Neuronal stem cell (in vitro differentiated cells): ENCODE data around the gene PI4K2B.

Experiments used
- DNase-seq: peaks from one replicate; pipeline ENCODE4 v3.0.0-alpha.2; 2013; ENCODE audit warnings: low spot score
- H2AFZ ChIP-seq: one replicate; pipeline ENCODE4 v1.6.1; 2013; ENCODE audit warnings: mild to moderate bottlenecking, low read length, inconsistent platforms
- H2AK5ac ChIP-seq: 2 replicates; pipeline ENCODE4 v1.6.1; 2013; ENCODE audit warnings: low read depth, mild to moderate bottlenecking, inconsistent platforms, low read length, moderate library complexity, mixed read lengths
- H2BK120ac ChIP-seq: 2 replicates; pipeline ENCODE4 v1.6.1; 2013; ENCODE audit warnings: low read depth, mild to moderate bottlenecking, inconsistent platforms, low read length, moderate library complexity, mixed read lengths
- H2BK12ac ChIP-seq: one replicate; pipeline ENCODE4 v1.6.1; 2013; ENCODE audit warnings: low read length, inconsistent platforms
- H2BK15ac ChIP-seq: 2 replicates; pipeline ENCODE4 v1.6.1; 2013; ENCODE audit warnings: mild to moderate bottlenecking, low read length, inconsistent platforms, mixed read lengths
- H2BK5ac ChIP-seq: one replicate; pipeline ENCODE4 v1.6.1; 2013; ENCODE audit warnings: inconsistent platforms, mild to moderate bottlenecking, low read length, moderate library complexity
- H3K14ac ChIP-seq: one replicate; pipeline ENCODE4 v1.6.1; 2013; ENCODE audit warnings: low read length, inconsistent platforms
- H3K18ac ChIP-seq: 2 replicates; pipeline ENCODE4 v1.6.1; 2013; ENCODE audit warnings: low read length, inconsistent platforms
- H3K23ac ChIP-seq: 2 replicates; pipeline ENCODE4 v1.6.1; 2013; ENCODE audit warnings: low read depth, mild to moderate bottlenecking, mixed read lengths, low read length, inconsistent platforms; ENCODE audit not compliant: poor library complexity
- H3K27ac ChIP-seq: replicated peaks from 3 replicates; pipeline ENCODE4 v1.5.1; 2013; ENCODE audit warnings: low read length, inconsistent platforms
- H3K27me3 ChIP-seq, 3 experiments: 2 replicates each; pipeline ENCODE4 v1.6.1; 2013; ENCODE audit warnings: low read length in 3 of 3, mild to moderate bottlenecking in 2 of 3, inconsistent platforms in 1 of 3, low read depth in 1 of 3, mixed read lengths in 1 of 3, moderate library complexity in 1 of 3; ENCODE audit not compliant: control insufficient read depth in 3 of 3, insufficient read depth in 3 of 3
- H3K36me3 ChIP-seq, 2 donors: replicated peaks in 1 of 2; 2 replicates each; pipeline ENCODE4 v1.6.1; 2013; ENCODE audit warnings: low read length in 2 of 2; ENCODE audit not compliant: control insufficient read depth in 2 of 2, insufficient read depth in 2 of 2
- H3K4ac ChIP-seq: 2 replicates; pipeline ENCODE4 v1.6.1; 2013; ENCODE audit warnings: inconsistent platforms, mild to moderate bottlenecking, low read length, moderate library complexity
- H3K4me1 ChIP-seq, 2 donors: 1 replicate in 1 of 2; 2 replicates in 1 of 2; pipeline ENCODE4 v1.6.1; 2013; ENCODE audit warnings: low read length in 2 of 2, low read depth in 1 of 2; ENCODE audit not compliant: control insufficient read depth in 2 of 2, insufficient read depth in 1 of 2
- H3K4me2 ChIP-seq: one replicate; pipeline ENCODE4 v1.6.1; 2013; ENCODE audit warnings: mild to moderate bottlenecking, low read length, inconsistent platforms; ENCODE audit not compliant: insufficient read depth, poor library complexity, severe bottlenecking
- H3K4me3 ChIP-seq, 2 donors: 2 replicates each; pipeline ENCODE4 v1.5.1; 2013; ENCODE audit warnings: low read length in 2 of 2, mild to moderate bottlenecking in 2 of 2, inconsistent platforms in 1 of 2, moderate library complexity in 1 of 2
- H3K79me1 ChIP-seq: one replicate; pipeline ENCODE4 v1.6.1; 2013; ENCODE audit warnings: low read depth, mild to moderate bottlenecking, inconsistent platforms, low read length, moderate library complexity
- H3K9ac ChIP-seq: one replicate; pipeline ENCODE4 v1.6.1; 2013; ENCODE audit warnings: mild to moderate bottlenecking, low read depth, low read length, inconsistent platforms; ENCODE audit not compliant: poor library complexity
- H3K9me3 ChIP-seq, 2 donors: replicated peaks in 1 of 2; 2 replicates each; pipeline versions ENCODE3 to v1.6.1; 2013; ENCODE audit warnings: low read length in 2 of 2, mild to moderate bottlenecking in 2 of 2, inconsistent platforms in 1 of 2, low read depth in 1 of 2, mixed read lengths in 1 of 2, moderate library complexity in 1 of 2; ENCODE audit not compliant: control insufficient read depth in 2 of 2, insufficient read depth in 1 of 2
- H4K8ac ChIP-seq: one replicate; pipeline ENCODE4 v1.6.1; 2013; ENCODE audit warnings: low read depth, mild to moderate bottlenecking, inconsistent platforms, low read length, moderate library complexity
- H4K91ac ChIP-seq: one replicate; pipeline ENCODE4 v1.6.1; 2013; ENCODE audit warnings: low read length, low read depth, mild to moderate bottlenecking, inconsistent platforms; ENCODE audit not compliant: poor library complexity
- WGBS, 2 donors: extraction: QIAGEN DNeasy Blood & Tissue Kit; methylation state at CpG; one replicate each; pipeline ENCODE4 v1.1.7; 2013; ENCODE audit warnings: missing lambda C conversion rate in 2 of 2, mixed read lengths in 1 of 2; ENCODE audit not compliant: insufficient read length in 2 of 2, insufficient replicate concordance in 1 of 2; ENCODE audit errors: extremely low coverage in 2 of 2; 5-methylcytosine and 5-hydroxymethylcytosine counted together

PI4K2B gene

DNA sequence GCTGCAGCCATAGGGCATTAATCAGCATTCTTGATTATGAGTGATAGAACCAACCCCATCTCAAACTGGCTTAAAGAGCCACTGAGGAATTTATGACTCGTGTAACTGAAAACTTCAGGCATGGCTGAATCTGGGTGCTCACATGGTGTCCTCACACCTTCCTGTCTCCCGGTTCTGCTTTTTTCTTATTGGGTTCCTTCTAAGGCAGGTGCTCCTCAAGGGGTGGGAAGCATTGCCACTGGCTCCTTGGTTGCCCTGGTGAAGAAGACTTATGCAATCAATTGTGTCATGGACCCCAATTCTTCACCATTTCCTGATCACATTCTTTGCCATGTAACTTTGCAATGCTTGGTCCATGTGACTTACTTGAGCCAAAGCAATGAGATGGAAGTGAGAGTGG, 74.5 kb downstream of the PI4K2B start:
- H2BK15ac ChIP-seq = no peak overlapping the region
- no peak overlapping the region for H2AK5ac ChIP-seq
- no peak overlapping the region for H3K4me3 ChIP-seq
- no peak overlapping the region for H3K4me2 ChIP-seq
- H3K18ac ChIP-seq = no peak overlapping the region
- no peaks in the 10 kb centered on the region for H3K36me3 ChIP-seq
- H3K27me3 ChIP-seq = no peaks in the 10 kb centered on the region
- no peak overlapping the region for H3K23ac ChIP-seq
- no peak for DNase-seq
- H3K4ac ChIP-seq = no peak overlapping the region
- H3K79me1 ChIP-seq = no peaks in the 10 kb centered on the region
- no peaks in the 10 kb centered on the region for H3K9me3 ChIP-seq
- no peak overlapping the region for H3K14ac ChIP-seq
- H2BK12ac ChIP-seq = no peak overlapping the region
- no peak overlapping the region for H4K8ac ChIP-seq
- H2AFZ ChIP-seq = peak overlapping the region; percentile 72
- H4K91ac ChIP-seq = no peak overlapping the region
- no peak overlapping the region for H2BK5ac ChIP-seq
- no peaks in the 10 kb centered on the region for H3K4me1 ChIP-seq
- H2BK120ac ChIP-seq = no peak overlapping the region
- no peak overlapping the region for H3K27ac ChIP-seq
- H3K9ac ChIP-seq = no peak overlapping the region
- WGBS, 2 donors = no CpG with 5 or more reads among the region's 2 CpGs

DNA sequence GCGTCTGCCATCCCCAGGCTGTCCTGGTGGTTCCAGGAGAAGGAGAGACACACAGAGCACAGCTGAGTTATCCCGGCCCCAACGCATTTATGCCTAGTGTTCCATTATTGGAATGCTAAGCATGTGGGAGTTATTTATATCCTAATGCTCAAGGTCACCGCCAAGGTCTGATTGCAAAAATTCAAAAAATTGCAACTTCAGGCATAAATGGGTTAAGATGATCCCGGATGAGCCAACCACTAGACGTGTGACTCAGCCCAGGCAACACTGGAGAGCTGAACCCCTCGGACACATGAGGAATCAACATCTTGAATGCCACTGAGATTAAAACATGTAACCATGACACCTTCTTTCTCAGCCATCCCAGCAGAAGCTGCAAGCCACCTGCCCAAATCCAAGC, 74.9 kb downstream of the PI4K2B start:
- Histone ChIP-seq H3K27ac (no peak overlapping the region), H3K18ac (no peak overlapping the region), H3K9ac (no peak overlapping the region), H3K4me2 (no peak overlapping the region), H3K9me3 (no peaks in the 10 kb centered on the region), H2BK15ac (no peak overlapping the region), H3K79me1 (peaks cover 3% of the 10 kb centered on the region), H4K91ac (no peak overlapping the region), H2AK5ac (no peak overlapping the region), H2BK5ac (no peak overlapping the region), H2BK120ac (no peak overlapping the region), H3K4me3 (no peak overlapping the region), H3K4me1 (peaks cover 0 to 2% of the 10 kb centered on the region in 2 donors), H3K23ac (no peak overlapping the region), H3K14ac (no peak overlapping the region), H2BK12ac (no peak overlapping the region), H3K36me3 (no peaks in the 10 kb centered on the region), H4K8ac (no peak overlapping the region), H3K27me3 (no peaks in the 10 kb centered on the region), H2AFZ (no peak overlapping the region), H3K4ac (no peak overlapping the region)
- WGBS, 2 donors = no CpG with 5 or more reads among the region's 7 CpGs
- DNase-seq = no peak

DNA sequence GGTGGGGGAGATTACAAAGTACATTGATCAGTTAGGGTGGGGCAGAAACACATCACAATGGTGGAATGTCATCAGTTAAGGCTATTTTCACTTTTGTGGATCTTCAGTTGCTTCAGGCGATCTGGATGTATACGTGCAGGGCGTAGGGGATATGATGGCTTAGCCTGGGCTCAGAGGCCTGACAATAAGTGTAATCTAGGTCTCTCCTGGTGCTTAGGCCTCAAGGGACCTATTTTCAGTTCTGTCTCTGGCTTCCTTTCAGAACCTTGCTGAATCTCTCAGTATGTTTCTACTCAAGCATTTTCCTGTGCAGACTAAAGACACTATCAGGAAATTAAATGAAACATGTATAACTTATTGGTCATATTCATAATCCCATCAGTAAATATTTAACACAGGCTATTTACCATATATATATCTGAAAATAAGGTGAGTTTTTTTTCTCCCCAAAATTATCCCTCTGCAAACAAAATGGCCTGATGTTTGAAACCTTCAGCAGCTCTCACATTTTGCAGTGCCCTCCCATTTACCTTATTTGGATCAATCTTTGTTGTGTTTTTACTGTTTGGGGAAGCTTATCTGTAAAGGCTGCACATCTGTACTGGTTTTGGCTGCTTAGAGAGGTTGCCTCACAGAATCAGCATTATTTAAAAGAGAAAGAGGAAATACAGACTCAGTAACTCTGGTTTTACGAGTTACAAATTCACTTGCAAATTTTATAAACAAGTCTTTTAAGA, 76.4 kb downstream of the PI4K2B start:
- H2BK120ac ChIP-seq = no peak overlapping the region
- WGBS, 2 donors = no CpG with 5 or more reads among the region's 4 CpGs
- no peak overlapping the region for H2BK12ac ChIP-seq
- no peak overlapping the region for H3K18ac ChIP-seq
- H2BK5ac ChIP-seq = no peak overlapping the region
- H3K4me1 ChIP-seq = peaks cover 0 to 2% of the 10 kb centered on the region in 2 donors
- peaks cover 0 to 6% of the 10 kb centered on the region in 2 donors for H3K36me3 ChIP-seq
- no peak overlapping the region for H2AFZ ChIP-seq
- H3K27ac ChIP-seq = no peak overlapping the region
- no peak overlapping the region for H3K9ac ChIP-seq
- H3K9me3 ChIP-seq = no peaks in the 10 kb centered on the region
- H4K8ac ChIP-seq = no peak overlapping the region
- H2BK15ac ChIP-seq = no peak overlapping the region
- no peak overlapping the region for H3K23ac ChIP-seq
- no peak overlapping the region for H3K4ac ChIP-seq
- H3K27me3 ChIP-seq = no peaks in the 10 kb centered on the region
- no peak overlapping the region for H3K4me2 ChIP-seq
- no peak overlapping the region for H2AK5ac ChIP-seq
- no peak for DNase-seq
- H3K4me3 ChIP-seq = no peak overlapping the region
- no peak overlapping the region for H3K14ac ChIP-seq
- no peak overlapping the region for H4K91ac ChIP-seq
- peaks cover 3% of the 10 kb centered on the region for H3K79me1 ChIP-seq

DNA sequence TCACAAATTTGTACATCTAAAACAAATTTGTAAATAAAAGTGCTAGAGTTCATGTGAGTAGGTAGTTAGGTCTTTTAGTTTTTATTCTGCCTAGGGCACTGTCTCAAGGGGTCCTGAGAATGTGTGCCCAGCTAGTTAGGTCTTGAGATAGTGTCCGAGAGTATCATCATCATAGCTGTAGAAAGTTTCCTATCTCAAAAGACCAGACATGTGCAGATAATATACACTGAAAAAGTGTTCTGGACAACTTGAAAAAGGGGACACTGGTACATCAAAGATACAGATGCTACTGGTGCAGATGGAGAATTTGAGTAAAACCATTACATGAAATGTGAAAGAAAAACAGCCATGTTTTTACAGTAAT, 77.0 kb downstream of the PI4K2B start:
- Histone ChIP-seq H3K4me3 (no peak overlapping the region), H2BK120ac (no peak overlapping the region), H3K9me3 (no peaks in the 10 kb centered on the region), H3K18ac (no peak overlapping the region), H3K9ac (no peak overlapping the region), H3K36me3 (peaks cover 0 to 12% of the 10 kb centered on the region in 2 donors), H2AFZ (peak overlapping the region; percentile 15), H3K4ac (no peak overlapping the region), H2BK5ac (no peak overlapping the region), H3K23ac (no peak overlapping the region), H2BK12ac (no peak overlapping the region), H3K4me2 (no peak overlapping the region), H2BK15ac (no peak overlapping the region), H3K14ac (no peak overlapping the region), H3K4me1 (peaks cover 0 to 2% of the 10 kb centered on the region in 2 donors), H4K91ac (no peak overlapping the region), H3K27ac (no peak overlapping the region), H3K27me3 (no peaks in the 10 kb centered on the region), H3K79me1 (peaks cover 3% of the 10 kb centered on the region), H2AK5ac (no peak overlapping the region), H4K8ac (no peak overlapping the region)
- WGBS, 2 donors = no CpG with 5 or more reads among the region's 1 CpG
- no peak for DNase-seq
